ENCODE data around the gene ATG101. TPM values are rescaled to one million over a fixed set of nuclear protein-coding genes. Genes with fewer than 3 reads are reported as not detected.

ATG101 gene
- total RNA-seq, 4 donors from 2014 or later: 33.6 to 65.5 (median 52.6) TPM

GRCh38 chr12:52049286-52049685 is 20.5 kb upstream of the ATG101 start:
- ATAC-seq (ENCODE audit: low FRiP score): no peak
- no peak for TF ChIP-seq CTCF (IDR thresholded peaks at IDR 0.05)
- no peak for DNase-seq (ENCODE audit: low spot score)

GRCh38 chr12:52049688-52050087 is 20.1 kb upstream of the ATG101 start:
- DNase-seq (ENCODE audit: low spot score): no peak
- TF ChIP-seq CTCF (IDR thresholded peaks at IDR 0.05): no peak
- no peak for ATAC-seq (ENCODE audit: low FRiP score)

GRCh38 chr12:52050116-52050757 is 19.5 kb upstream of the ATG101 start:
- peak; percentile 57 for ATAC-seq (ENCODE audit: low FRiP score)
- no peak for TF ChIP-seq CTCF (IDR thresholded peaks at IDR 0.05)
- DNase-seq (ENCODE audit: low spot score): no peak

- TF ChIP-seq CTCF (IDR thresholded peaks at IDR 0.05): no peak
- ATAC-seq (ENCODE audit: low FRiP score): peak; percentile 92
- DNase-seq (ENCODE audit: low spot score): peak; percentile 98
Observed at GRCh38 chr12:52050758-52051541, 18.8 kb upstream of the ATG101 start, which contains the start of gene NR4A1. TSS of gene NR4A1 (plus strand) at chr12:52051442. CDS start at chr12:52054329, 2,887 bp downstream.

- DNase-seq (ENCODE audit: low spot score) (no peak), ATAC-seq (ENCODE audit: low FRiP score) (no peak)
- no peak for TF ChIP-seq CTCF (IDR thresholded peaks at IDR 0.05)
Observed at GRCh38 chr12:52052468-52053186, 17.2 kb upstream of the ATG101 start.

- ATAC-seq (ENCODE audit: low FRiP score) (no peak), DNase-seq (ENCODE audit: low spot score) (no peak)
- no peak for TF ChIP-seq CTCF (IDR thresholded peaks at IDR 0.05)
Observed at GRCh38 chr12:52053536-52054209, 16.1 kb upstream of the ATG101 start.
